SH-SY5Y (cell line): ENCODE data around the gene TIAL1.

Experiments
- GATA2 ChIP-seq: IDR thresholded peaks from 2 replicates; pipeline ENCODE4 v1.6.1; 2011; ENCODE audit warnings: mild to moderate bottlenecking, low read depth, low read length
- GATA3 ChIP-seq: IDR thresholded peaks from 2 replicates; pipeline ENCODE4 v1.6.1; 2011; ENCODE audit warnings: low read depth, mild to moderate bottlenecking, low read length, moderate library complexity

GRCh38 chr10:119578355-119578754 lies 18.4 kb downstream of the TIAL1 start:
- TF ChIP-seq GATA2, result no peak
- TF ChIP-seq GATA3, result no peak
